GM23338 (cell line): ENCODE data around the gene SPATS1. TPM values are rescaled to one million over a fixed set of nuclear protein-coding genes. Genes with fewer than 3 reads are reported as not detected.
"Not testable (repeated sequence)": the region's sequence is repeated elsewhere in the genome, so short reads cannot be mapped to it uniquely, and the experiment has no call there.

Source experiments
- ATAC-seq: fragments of 200-7000 bp; cut with Tn5 transposase; 3 replicates; pipeline ENCODE4 v1.9.1; 2020
- DNase-seq: peaks from one replicate; pipeline ENCODE4 v3.0.0-alpha.2; 2015; ENCODE audit warnings: low spot score
- H2AFZ ChIP-seq: fragments of 200-600 bp; sonication (generic); 2 replicates; pipeline ENCODE4 v1.8.0; 2016; ENCODE audit warnings: antibody characterized with exemption, mild to moderate bottlenecking, moderate library complexity
- H3F3A ChIP-seq: fragments of 200-600 bp; sonication (generic); replicated peaks from 2 replicates; pipeline ENCODE4 v1.8.0; 2017; ENCODE audit warnings: antibody characterized with exemption, mixed run types, low read depth
- H3K27ac ChIP-seq: fragments of 200-600 bp; sonication (generic); 2 replicates; pipeline ENCODE4 v1.6.1; 2016; ENCODE audit warnings: low read depth
- H3K27me3 ChIP-seq: fragments of 200-600 bp; sonication (generic); 2 replicates; pipeline ENCODE4 v1.8.0; 2016; ENCODE audit warnings: mild to moderate bottlenecking, mixed run types, moderate library complexity; ENCODE audit not compliant: insufficient read depth
- H3K36me3 ChIP-seq: fragments of 200-600 bp; sonication (generic); 2 replicates; pipeline ENCODE4 v1.8.0; 2016; ENCODE audit warnings: mild to moderate bottlenecking; ENCODE audit not compliant: insufficient read depth
- H3K4me1 ChIP-seq: fragments of 200-600 bp; sonication (generic); 2 replicates; pipeline ENCODE4 v1.8.0; 2016; ENCODE audit warnings: mild to moderate bottlenecking, moderate library complexity; ENCODE audit not compliant: insufficient read depth
- H3K4me2 ChIP-seq: fragments of 200-600 bp; sonication (generic); 2 replicates; pipeline ENCODE4 v1.7.1; 2017; ENCODE audit warnings: mixed run types
- H3K4me3 ChIP-seq: fragments of 200-600 bp; sonication (generic); 2 replicates; pipeline ENCODE4 v1.6.1; 2016; ENCODE audit warnings: mixed run types
- H3K79me2 ChIP-seq: fragments of 200-600 bp; sonication (generic); replicated peaks from 2 replicates; pipeline ENCODE4 v1.8.0; 2017; ENCODE audit warnings: mild to moderate bottlenecking; ENCODE audit not compliant: insufficient read depth
- H3K9me2 ChIP-seq: fragments of 200-600 bp; sonication (generic); 2 replicates; pipeline ENCODE4 v1.8.0; 2017; ENCODE audit not compliant: insufficient read depth
- H4K20me1 ChIP-seq: fragments of 200-600 bp; sonication (generic); replicated peaks from 2 replicates; pipeline ENCODE4 v1.8.0; 2017; ENCODE audit warnings: mild to moderate bottlenecking; ENCODE audit not compliant: insufficient read depth
- H3K27ac Mint-ChIP-seq: 2 replicates; pipeline ENCODE4 v1.8.0; 2020; ENCODE audit warnings: inconsistent platforms, mild to moderate bottlenecking, moderate library complexity, mixed read lengths
- H3K27me3 Mint-ChIP-seq: 3 replicates; pipeline ENCODE4 v1.8.0; 2022; ENCODE audit warnings: low read depth, mild to moderate bottlenecking, moderate library complexity, mixed read lengths, inconsistent platforms; ENCODE audit not compliant: insufficient read depth, poor library complexity
- H3K36me3 Mint-ChIP-seq: 3 replicates; pipeline ENCODE4 v1.8.0; 2021; ENCODE audit warnings: low read depth, mild to moderate bottlenecking, inconsistent platforms, moderate library complexity, mixed read lengths
- H3K4me1 Mint-ChIP-seq: 3 replicates; pipeline ENCODE4 v1.8.0; 2020; ENCODE audit warnings: mild to moderate bottlenecking, inconsistent platforms, mixed read lengths
- H3K4me3 Mint-ChIP-seq: 3 replicates; pipeline ENCODE4 v1.8.0; 2021; ENCODE audit warnings: moderate library complexity, mild to moderate bottlenecking, inconsistent platforms, mixed read lengths
- H3K9me3 Mint-ChIP-seq: 3 replicates; pipeline ENCODE4 v1.8.0; 2020; ENCODE audit warnings: moderate library complexity, mild to moderate bottlenecking, inconsistent platforms, mixed read lengths
- CREB1 ChIP-seq: fragments of 250-450 bp; sonication (Bioruptor Pico); IDR thresholded peaks from 2 replicates; pipeline ENCODE4 v1.5.0; 2020; ENCODE audit warnings: low read depth, mild to moderate bottlenecking, moderate library complexity
- EZH2 ChIP-seq: fragments of 200-600 bp; sonication (generic); IDR thresholded peaks from one replicate; pipeline ENCODE4 v1.8.0; 2017; ENCODE audit warnings: antibody characterized with exemption, mild to moderate bottlenecking, low read depth; ENCODE audit not compliant: unreplicated experiment
- EZH2phosphoT487 ChIP-seq: fragments of 200-600 bp; sonication (generic); IDR thresholded peaks from one replicate; pipeline ENCODE4 v1.8.1; 2018; ENCODE audit warnings: antibody characterized with exemption; ENCODE audit not compliant: unreplicated experiment
- JUNB ChIP-seq: IDR thresholded peaks from one replicate; pipeline ENCODE4 v1.6.1; 2016; ENCODE audit warnings: antibody characterized with exemption; ENCODE audit not compliant: unreplicated experiment
- NANOG ChIP-seq: IDR thresholded peaks from 2 replicates; pipeline ENCODE4 v1.6.1; 2016; ENCODE audit warnings: antibody characterized with exemption, borderline replicate concordance
- POLR2AphosphoS5 ChIP-seq: IDR thresholded peaks from 2 replicates; pipeline ENCODE4 v1.6.1; 2016; ENCODE audit warnings: antibody characterized with exemption, low read depth
- STAT1 ChIP-seq: IDR thresholded peaks from one replicate; pipeline ENCODE4 v1.6.1; 2016; ENCODE audit warnings: antibody characterized with exemption; ENCODE audit not compliant: unreplicated experiment
- ZNF114 ChIP-seq: fragments of 250-450 bp; sonication (Bioruptor Pico); IDR thresholded peaks from 2 replicates; pipeline ENCODE4 v1.5.0; 2020; ENCODE audit warnings: mild to moderate bottlenecking, moderate library complexity
- ZNF331 ChIP-seq: fragments of 250-450 bp; sonication (Bioruptor Pico); IDR thresholded peaks from 2 replicates; pipeline ENCODE4 v1.5.0; 2020; ENCODE audit warnings: low read depth, mild to moderate bottlenecking, moderate library complexity
- polyA plus RNA-seq: library from polyadenylated mRNA; unstranded; fragments of >200 nt; fragmentation: Nextera tagmentation; extraction: Ambion mirVana; gene quantifications from 2 replicates; pipeline ENCODE4 v1.2.1, GENCODE V29; 2016
- total RNA-seq: library from RNA; depleted of rRNA; stranded (reverse); fragments of >200 nt; shearing (Covaris generic); gene quantifications from 2 replicates; pipeline ENCODE4 v1.2.3, GENCODE V29; 2014
- TF ChIP-seq, protein P1 (sequence below): IDR thresholded peaks from one replicate; pipeline ENCODE4 v1.6.1; 2018; ENCODE audit warnings: antibody characterized with exemption; ENCODE audit not compliant: unreplicated experiment
- TF ChIP-seq, protein P2 (sequence below): fragments of 250-450 bp; sonication (Bioruptor Pico); IDR thresholded peaks from 2 replicates; pipeline ENCODE4 v1.5.0; 2020; ENCODE audit warnings: mild to moderate bottlenecking, moderate library complexity
- TF ChIP-seq, protein P3 (sequence below): IDR thresholded peaks from 2 replicates; pipeline ENCODE4 v1.6.1; 2016; ENCODE audit warnings: antibody characterized with exemption

Gene SPATS1
- total and polyA plus RNA-seq, 2 experiments from 2014 or later, result not detected

DNA sequence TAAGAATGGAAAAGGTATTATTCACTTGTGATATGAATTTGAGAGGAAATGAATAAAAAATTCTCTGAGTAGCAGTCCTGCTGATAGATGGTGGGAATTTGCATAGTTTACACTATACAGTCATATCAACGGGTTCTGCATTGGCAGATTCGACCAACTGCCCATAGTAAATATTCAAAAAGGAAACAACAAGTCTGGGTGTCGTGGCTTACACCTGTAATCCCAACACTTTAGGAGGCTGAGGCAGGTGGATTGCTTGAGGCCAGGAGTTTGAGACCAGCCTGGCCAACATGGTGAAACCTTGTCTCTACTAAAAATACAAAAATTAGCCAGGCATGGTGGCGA is 8.2 kb downstream of the SPATS1 start:
- not testable (repeated sequence) for ATAC-seq, H3K4me3 Mint-ChIP-seq, H3F3A ChIP-seq, H3K9me2 ChIP-seq, H3K36me3 Mint-ChIP-seq, H3K79me2 ChIP-seq, H3K27me3 ChIP-seq, H3K27ac Mint-ChIP-seq, H3K27ac ChIP-seq, H4K20me1 ChIP-seq, DNase-seq, H3K9me3 Mint-ChIP-seq, H3K36me3 ChIP-seq, H3K27me3 Mint-ChIP-seq
- 0 out of 2 replicates have a peak overlapping the region, but pooled peaks have one; percentile 25 for H3K4me3 ChIP-seq
- peaks cover 13% of the 10 kb centered on the region for H3K4me1 Mint-ChIP-seq
- H3K4me2 ChIP-seq, result peak overlapping the region; percentile 69
- peak overlapping the region; percentile 87; the same call in 1 of the 2 replicates for H2AFZ ChIP-seq
- peaks cover 13% of the 10 kb centered on the region for H3K4me1 ChIP-seq

DNA sequence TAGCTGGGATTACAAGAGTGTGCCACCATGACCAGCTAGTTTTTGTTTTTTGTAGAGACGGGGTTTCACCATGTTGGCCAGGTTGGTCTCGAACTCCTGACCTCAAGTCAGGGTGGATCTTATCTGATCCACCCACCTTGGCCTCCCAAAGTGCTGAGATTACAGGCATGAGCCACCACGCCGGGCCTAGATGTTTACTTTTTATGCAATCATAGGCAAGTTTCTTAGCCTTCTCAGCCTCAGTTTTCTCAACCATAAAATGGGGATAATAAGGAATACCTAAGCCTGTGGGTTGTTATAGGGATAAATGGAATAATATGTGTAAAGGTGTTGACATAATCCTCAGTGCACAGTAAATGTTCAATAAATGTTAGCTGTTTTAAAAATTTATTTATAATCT is 9.8 kb downstream of the SPATS1 start:
- Histone ChIP-seq H3F3A (no peaks in the 10 kb centered on the region), H3K4me2 (no peak overlapping the region), H4K20me1 (no peaks in the 10 kb centered on the region), H2AFZ (no peak overlapping the region), H3K36me3 (no peaks in the 10 kb centered on the region), H3K79me2 (no peaks in the 10 kb centered on the region), H3K4me3 (no peak overlapping the region), H3K4me1 (peaks cover 13% of the 10 kb centered on the region), H3K9me2 (no peaks in the 10 kb centered on the region), H3K27ac (no peak overlapping the region), H3K27me3 (no peaks in the 10 kb centered on the region)
- no peaks in the 10 kb centered on the region for H3K9me3 Mint-ChIP-seq
- H3K27ac Mint-ChIP-seq, result no peak overlapping the region
- DNase-seq (no peak), ATAC-seq (no peak)
- H3K36me3 Mint-ChIP-seq, result no peaks in the 10 kb centered on the region
- H3K27me3 Mint-ChIP-seq, result peaks cover 4% of the 10 kb centered on the region
- H3K4me1 Mint-ChIP-seq, result peaks cover 13% of the 10 kb centered on the region
- no peak overlapping the region for H3K4me3 Mint-ChIP-seq
- TF ChIP-seq, protein P1, sequence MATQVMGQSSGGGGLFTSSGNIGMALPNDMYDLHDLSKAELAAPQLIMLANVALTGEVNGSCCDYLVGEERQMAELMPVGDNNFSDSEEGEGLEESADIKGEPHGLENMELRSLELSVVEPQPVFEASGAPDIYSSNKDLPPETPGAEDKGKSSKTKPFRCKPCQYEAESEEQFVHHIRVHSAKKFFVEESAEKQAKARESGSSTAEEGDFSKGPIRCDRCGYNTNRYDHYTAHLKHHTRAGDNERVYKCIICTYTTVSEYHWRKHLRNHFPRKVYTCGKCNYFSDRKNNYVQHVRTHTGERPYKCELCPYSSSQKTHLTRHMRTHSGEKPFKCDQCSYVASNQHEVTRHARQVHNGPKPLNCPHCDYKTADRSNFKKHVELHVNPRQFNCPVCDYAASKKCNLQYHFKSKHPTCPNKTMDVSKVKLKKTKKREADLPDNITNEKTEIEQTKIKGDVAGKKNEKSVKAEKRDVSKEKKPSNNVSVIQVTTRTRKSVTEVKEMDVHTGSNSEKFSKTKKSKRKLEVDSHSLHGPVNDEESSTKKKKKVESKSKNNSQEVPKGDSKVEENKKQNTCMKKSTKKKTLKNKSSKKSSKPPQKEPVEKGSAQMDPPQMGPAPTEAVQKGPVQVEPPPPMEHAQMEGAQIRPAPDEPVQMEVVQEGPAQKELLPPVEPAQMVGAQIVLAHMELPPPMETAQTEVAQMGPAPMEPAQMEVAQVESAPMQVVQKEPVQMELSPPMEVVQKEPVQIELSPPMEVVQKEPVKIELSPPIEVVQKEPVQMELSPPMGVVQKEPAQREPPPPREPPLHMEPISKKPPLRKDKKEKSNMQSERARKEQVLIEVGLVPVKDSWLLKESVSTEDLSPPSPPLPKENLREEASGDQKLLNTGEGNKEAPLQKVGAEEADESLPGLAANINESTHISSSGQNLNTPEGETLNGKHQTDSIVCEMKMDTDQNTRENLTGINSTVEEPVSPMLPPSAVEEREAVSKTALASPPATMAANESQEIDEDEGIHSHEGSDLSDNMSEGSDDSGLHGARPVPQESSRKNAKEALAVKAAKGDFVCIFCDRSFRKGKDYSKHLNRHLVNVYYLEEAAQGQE, result no peak
- TF ChIP-seq ZNF114 (CRISPR knock-in tag), result no peak
- no peak for TF ChIP-seq EZH2
- no peak for TF ChIP-seq NANOG
- TF ChIP-seq STAT1, result no peak
- no peak for TF ChIP-seq ZNF331 (CRISPR knock-in tag)
- no peak for TF ChIP-seq JUNB
- no peak for TF ChIP-seq CREB1 (CRISPR knock-in tag)
- TF ChIP-seq EZH2phosphoT487, result no peak
- no peak for TF ChIP-seq POLR2AphosphoS5
- TF ChIP-seq, protein P2, sequence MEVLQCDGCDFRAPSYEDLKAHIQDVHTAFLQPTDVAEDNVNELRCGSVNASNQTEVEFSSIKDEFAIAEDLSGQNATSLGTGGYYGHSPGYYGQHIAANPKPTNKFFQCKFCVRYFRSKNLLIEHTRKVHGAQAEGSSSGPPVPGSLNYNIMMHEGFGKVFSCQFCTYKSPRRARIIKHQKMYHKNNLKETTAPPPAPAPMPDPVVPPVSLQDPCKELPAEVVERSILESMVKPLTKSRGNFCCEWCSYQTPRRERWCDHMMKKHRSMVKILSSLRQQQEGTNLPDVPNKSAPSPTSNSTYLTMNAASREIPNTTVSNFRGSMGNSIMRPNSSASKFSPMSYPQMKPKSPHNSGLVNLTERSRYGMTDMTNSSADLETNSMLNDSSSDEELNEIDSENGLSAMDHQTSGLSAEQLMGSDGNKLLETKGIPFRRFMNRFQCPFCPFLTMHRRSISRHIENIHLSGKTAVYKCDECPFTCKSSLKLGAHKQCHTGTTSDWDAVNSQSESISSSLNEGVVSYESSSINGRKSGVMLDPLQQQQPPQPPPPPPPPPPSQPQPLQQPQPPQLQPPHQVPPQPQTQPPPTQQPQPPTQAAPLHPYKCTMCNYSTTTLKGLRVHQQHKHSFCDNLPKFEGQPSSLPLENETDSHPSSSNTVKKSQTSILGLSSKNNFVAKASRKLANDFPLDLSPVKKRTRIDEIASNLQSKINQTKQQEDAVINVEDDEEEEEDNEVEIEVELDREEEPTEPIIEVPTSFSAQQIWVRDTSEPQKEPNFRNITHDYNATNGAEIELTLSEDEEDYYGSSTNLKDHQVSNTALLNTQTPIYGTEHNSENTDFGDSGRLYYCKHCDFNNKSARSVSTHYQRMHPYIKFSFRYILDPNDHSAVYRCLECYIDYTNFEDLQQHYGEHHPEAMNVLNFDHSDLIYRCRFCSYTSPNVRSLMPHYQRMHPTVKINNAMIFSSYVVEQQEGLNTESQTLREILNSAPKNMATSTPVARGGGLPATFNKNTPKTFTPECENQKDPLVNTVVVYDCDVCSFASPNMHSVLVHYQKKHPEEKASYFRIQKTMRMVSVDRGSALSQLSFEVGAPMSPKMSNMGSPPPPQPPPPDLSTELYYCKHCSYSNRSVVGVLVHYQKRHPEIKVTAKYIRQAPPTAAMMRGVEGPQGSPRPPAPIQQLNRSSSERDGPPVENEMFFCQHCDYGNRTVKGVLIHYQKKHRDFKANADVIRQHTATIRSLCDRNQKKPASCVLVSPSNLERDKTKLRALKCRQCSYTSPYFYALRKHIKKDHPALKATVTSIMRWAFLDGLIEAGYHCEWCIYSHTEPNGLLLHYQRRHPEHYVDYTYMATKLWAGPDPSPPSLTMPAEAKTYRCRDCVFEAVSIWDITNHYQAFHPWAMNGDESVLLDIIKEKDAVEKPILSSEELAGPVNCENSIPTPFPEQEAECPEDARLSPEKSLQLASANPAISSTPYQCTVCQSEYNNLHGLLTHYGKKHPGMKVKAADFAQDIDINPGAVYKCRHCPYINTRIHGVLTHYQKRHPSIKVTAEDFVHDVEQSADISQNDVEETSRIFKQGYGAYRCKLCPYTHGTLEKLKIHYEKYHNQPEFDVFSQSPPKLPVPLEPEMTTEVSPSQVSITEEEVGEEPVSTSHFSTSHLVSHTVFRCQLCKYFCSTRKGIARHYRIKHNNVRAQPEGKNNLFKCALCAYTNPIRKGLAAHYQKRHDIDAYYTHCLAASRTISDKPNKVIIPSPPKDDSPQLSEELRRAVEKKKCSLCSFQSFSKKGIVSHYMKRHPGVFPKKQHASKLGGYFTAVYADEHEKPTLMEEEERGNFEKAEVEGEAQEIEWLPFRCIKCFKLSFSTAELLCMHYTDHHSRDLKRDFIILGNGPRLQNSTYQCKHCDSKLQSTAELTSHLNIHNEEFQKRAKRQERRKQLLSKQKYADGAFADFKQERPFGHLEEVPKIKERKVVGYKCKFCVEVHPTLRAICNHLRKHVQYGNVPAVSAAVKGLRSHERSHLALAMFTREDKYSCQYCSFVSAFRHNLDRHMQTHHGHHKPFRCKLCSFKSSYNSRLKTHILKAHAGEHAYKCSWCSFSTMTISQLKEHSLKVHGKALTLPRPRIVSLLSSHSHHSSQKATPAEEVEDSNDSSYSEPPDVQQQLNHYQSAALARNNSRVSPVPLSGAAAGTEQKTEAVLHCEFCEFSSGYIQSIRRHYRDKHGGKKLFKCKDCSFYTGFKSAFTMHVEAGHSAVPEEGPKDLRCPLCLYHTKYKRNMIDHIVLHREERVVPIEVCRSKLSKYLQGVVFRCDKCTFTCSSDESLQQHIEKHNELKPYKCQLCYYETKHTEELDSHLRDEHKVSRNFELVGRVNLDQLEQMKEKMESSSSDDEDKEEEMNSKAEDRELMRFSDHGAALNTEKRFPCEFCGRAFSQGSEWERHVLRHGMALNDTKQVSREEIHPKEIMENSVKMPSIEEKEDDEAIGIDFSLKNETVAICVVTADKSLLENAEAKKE (CRISPR knock-in tag), result no peak
- TF ChIP-seq, protein P3, sequence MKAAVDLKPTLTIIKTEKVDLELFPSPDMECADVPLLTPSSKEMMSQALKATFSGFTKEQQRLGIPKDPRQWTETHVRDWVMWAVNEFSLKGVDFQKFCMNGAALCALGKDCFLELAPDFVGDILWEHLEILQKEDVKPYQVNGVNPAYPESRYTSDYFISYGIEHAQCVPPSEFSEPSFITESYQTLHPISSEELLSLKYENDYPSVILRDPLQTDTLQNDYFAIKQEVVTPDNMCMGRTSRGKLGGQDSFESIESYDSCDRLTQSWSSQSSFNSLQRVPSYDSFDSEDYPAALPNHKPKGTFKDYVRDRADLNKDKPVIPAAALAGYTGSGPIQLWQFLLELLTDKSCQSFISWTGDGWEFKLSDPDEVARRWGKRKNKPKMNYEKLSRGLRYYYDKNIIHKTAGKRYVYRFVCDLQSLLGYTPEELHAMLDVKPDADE, result no peak
